Activated CD8-positive, alpha-beta T cell treated with anti-CD3 and anti-CD28 coated beads, Interleukin-2, amount 10 ng/mL, durations not matched to agents 7 days and 5 days (primary cell): ENCODE data around the gene XRCC2. TPM values are rescaled to one million over a fixed set of nuclear protein-coding genes. Genes with fewer than 3 reads are reported as not detected.
"Not testable (repeated sequence)": the region's sequence is repeated elsewhere in the genome, so short reads cannot be mapped to it uniquely, and the experiment has no call there.

ENCODE experiments used
- ATAC-seq: fragments of 150-1000 bp; cut with Tn5 transposase; one replicate; pipeline ENCODE4 v1.10.0; 2021; ENCODE audit warnings: moderate library complexity
- CTCF ChIA-PET: fragments of 350-600 bp; sonication (Branson Sonifier 250); formaldehyde crosslinking; loops from one replicate; lab custom pipeline; 2021; ENCODE audit warnings: antibody characterized with exemption; lab: Charles Lee
- POLR2A ChIA-PET: fragments of 350-600 bp; sonication (Branson Sonifier 250); formaldehyde crosslinking; loops from one replicate; lab custom pipeline; 2021; ENCODE audit warnings: antibody characterized with exemption; lab: Charles Lee
- DNase-seq: peaks from one replicate; pipeline ENCODE4 v3.0.0-alpha.2; 2020
- H3K27ac Mint-ChIP-seq: one replicate; pipeline ENCODE4 v1.8.0; 2021; ENCODE audit warnings: mild to moderate bottlenecking, mixed read lengths
- H3K27me3 Mint-ChIP-seq: one replicate; pipeline ENCODE4 v1.8.0; 2021; ENCODE audit warnings: low read depth, mixed read lengths
- H3K36me3 Mint-ChIP-seq: one replicate; pipeline ENCODE4 v1.8.0; 2021; ENCODE audit warnings: low read depth, mixed read lengths
- H3K4me1 Mint-ChIP-seq: one replicate; pipeline ENCODE4 v1.8.0; 2021; ENCODE audit warnings: low read depth, mixed read lengths
- H3K4me3 Mint-ChIP-seq: one replicate; pipeline ENCODE4 v1.8.0; 2021; ENCODE audit warnings: mild to moderate bottlenecking, mixed read lengths
- H3K9me3 Mint-ChIP-seq: one replicate; pipeline ENCODE4 v1.8.0; 2022; ENCODE audit warnings: mixed read lengths; ENCODE audit not compliant: insufficient read depth
- total RNA-seq, 2 experiments: library from RNA; stranded (reverse); gene quantifications; one replicate each; pipeline ENCODE4 v1.2.3, GENCODE V29; 2021

Gene XRCC2
- 10 to 100 TPM; 15.3 to 15.6 TPM for total RNA-seq

DNA sequence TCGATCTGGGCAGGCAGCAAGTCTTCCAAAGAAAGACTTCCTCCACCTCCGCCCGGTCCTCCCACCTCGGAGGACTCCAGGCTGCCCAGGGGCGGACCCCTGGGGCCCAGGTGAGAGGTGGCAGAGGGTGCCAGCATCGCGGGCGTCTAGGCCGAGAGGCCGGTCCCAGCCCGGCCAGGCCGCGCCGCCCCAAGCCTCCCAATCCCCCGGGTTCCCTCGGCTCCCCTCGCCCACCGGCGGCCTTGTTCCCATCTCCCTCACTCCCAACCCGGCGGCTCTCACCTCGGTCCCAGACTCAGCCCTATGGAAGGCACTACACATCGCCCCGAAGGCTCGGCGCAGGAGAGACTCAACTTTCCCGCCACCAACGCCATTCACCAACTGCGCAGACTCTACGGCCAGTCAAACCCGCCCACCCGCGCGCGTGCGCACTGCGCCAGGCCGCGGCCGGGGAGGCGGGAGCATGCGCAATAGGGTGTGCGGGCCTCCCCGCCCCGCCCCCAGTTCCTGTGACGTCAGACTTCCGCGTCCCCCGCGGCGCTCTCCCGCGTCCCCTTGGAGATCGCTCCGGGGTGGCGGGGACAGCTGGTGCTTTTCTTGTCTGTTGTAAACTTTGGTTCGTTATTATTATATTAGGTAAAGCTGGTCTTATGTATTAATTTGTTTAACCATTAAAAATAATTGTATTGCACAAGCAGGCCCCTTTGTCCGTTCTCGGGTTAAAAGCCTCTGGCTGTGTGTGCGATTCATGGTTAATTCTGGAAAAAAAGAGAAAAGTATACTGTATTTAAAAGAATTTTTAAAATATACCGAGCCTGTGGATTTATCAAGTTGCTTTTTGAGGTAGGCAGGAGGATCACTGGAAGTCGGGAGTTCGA, at the start of gene XRCC2:
Gene XRCC2, minus strand, starts transcription at position 383 of the 878 bp plus-strand sequence. Its CDS starts 62 bp downstream, at position 321.
- CTCF ChIA-PET, result no interaction called here
- no peaks in the 10 kb centered on the region for H3K9me3 Mint-ChIP-seq
- no peaks in the 10 kb centered on the region for H3K27me3 Mint-ChIP-seq
- peaks cover 18% of the 10 kb centered on the region for H3K4me1 Mint-ChIP-seq
- POLR2A ChIA-PET, result interaction anchor here (0.5 kb wide), 1 partner anchor 84 kb away, joined by 3 read pairs; no protein-coding TSS in a partner anchor
- H3K27ac Mint-ChIP-seq, result peak within 1 kb of the TSS; percentile 98
- H3K4me3 Mint-ChIP-seq, result peak within 1 kb of the TSS; percentile 89
- ATAC-seq (peak; percentile 97), DNase-seq (peak; percentile 94)
- peaks cover 21% of the 10 kb centered on the region for H3K36me3 Mint-ChIP-seq

DNA sequence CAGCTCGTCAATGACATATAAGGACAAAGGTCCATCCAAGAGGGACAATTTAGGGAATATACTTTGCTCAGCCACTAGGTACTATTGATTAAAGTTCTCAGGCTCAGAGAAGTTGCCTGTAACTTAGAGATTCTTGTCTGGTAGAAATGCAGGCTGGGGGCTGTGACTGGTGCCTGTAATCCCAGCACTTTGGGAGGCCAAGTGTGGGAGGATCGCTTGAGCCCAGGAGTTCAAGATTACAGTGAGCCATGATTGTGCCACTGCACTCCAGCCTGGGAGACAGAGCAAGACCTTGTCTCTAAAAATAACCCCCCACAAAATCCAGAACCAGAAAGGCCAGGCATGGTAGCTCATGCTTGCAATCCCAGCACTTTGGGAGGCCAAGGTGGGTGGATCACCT, 47.4 kb upstream of the XRCC2 start:
- no peak for DNase-seq
- Mint-ChIP-seq H3K27me3 (no peaks in the 10 kb centered on the region), H3K4me3 (no peak overlapping the region), H3K4me1 (no peaks in the 10 kb centered on the region), H3K9me3 (no peaks in the 10 kb centered on the region), H3K36me3 (no peaks in the 10 kb centered on the region), H3K27ac (no peak overlapping the region)
- ChIA-PET CTCF (interaction anchor here (0.6 kb wide), 1 partner anchor 115 kb away, joined by 3 read pairs; no protein-coding TSS in a partner anchor), POLR2A (no interaction called here)
- ATAC-seq, result no peak

- H3K27me3 Mint-ChIP-seq, H3K4me1 Mint-ChIP-seq, DNase-seq, H3K9me3 Mint-ChIP-seq, H3K27ac Mint-ChIP-seq, H3K36me3 Mint-ChIP-seq, CTCF ChIA-PET, H3K4me3 Mint-ChIP-seq, POLR2A ChIA-PET, ATAC-seq: not testable (repeated sequence)
Observed at GRCh38 chr7:152712412-152713042, 36.6 kb upstream of the XRCC2 start.

- ChIA-PET POLR2A (no interaction called here), CTCF (no interaction called here)
- no peaks in the 10 kb centered on the region for H3K9me3 Mint-ChIP-seq
- H3K4me1 Mint-ChIP-seq, result no peaks in the 10 kb centered on the region
- peaks cover 5% of the 10 kb centered on the region for H3K27me3 Mint-ChIP-seq
- no peak overlapping the region for H3K4me3 Mint-ChIP-seq
- ATAC-seq, result no peak
- DNase-seq, result no peak
- no peaks in the 10 kb centered on the region for H3K36me3 Mint-ChIP-seq
- H3K27ac Mint-ChIP-seq, result no peak overlapping the region
Observed at GRCh38 chr7:152711444-152711944, 35.6 kb upstream of the XRCC2 start.

- no peaks in the 10 kb centered on the region for H3K9me3 Mint-ChIP-seq
- H3K27me3 Mint-ChIP-seq, result peaks cover 5% of the 10 kb centered on the region
- peaks cover 2% of the 10 kb centered on the region for H3K36me3 Mint-ChIP-seq
- ATAC-seq (no peak), DNase-seq (no peak)
- ChIA-PET POLR2A (no interaction called here), CTCF (no interaction called here)
- no peaks in the 10 kb centered on the region for H3K4me1 Mint-ChIP-seq
- no peak overlapping the region for H3K4me3 Mint-ChIP-seq
- H3K27ac Mint-ChIP-seq, result no peak overlapping the region
Observed at GRCh38 chr7:152710153-152710442, 34.2 kb upstream of the XRCC2 start.

DNA sequence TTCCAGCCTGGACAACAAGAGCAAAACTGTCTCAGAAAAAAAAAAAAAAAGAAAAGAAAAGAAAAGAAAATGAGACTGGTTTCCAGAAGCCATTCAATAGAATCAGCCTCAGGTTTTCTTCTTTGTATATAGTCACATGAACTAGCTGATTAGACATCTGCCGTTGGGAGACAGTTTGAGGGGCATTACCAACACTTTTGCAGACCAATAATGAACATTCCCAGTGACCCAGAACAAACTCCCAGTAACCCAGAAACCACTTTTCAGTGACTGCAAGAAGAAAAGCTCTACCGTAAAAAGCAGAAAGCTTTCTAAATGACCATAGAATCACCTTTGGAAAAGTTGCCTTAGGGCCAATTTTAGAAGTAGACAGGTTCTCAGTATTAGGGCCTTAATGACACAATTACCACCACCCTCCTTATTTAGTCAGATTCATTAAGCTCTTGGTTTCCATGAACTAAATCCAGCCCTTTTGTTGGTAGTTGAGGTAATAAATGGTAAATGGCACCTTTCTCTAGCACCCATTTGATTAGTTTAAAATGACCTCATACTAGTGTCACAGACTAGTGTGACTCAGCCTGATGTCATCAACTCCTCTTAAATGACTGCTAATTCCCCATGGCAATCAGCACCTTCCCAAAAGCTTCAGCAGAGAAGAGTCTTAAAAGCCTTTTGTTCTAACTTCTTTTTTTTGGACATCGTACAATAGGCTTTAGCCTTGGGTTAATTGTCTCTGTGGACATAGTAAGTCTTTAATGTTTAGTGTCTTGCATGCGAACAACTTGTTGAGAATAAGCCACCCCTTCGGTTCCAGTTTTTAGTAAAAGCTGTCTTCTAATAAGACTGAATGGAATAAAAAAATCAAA, 33.6 kb upstream of the XRCC2 start:
- POLR2A ChIA-PET, result no interaction called here
- Mint-ChIP-seq H3K36me3 (peaks cover 5% of the 10 kb centered on the region), H3K27ac (no peak overlapping the region), H3K4me1 (no peaks in the 10 kb centered on the region), H3K4me3 (no peak overlapping the region), H3K27me3 (peaks cover 5% of the 10 kb centered on the region), H3K9me3 (peaks cover 4% of the 10 kb centered on the region)
- DNase-seq (no peak), ATAC-seq (no peak)
- CTCF ChIA-PET, result no interaction called here

GRCh38 chr7:152704796-152705384, 28.9 kb upstream of the XRCC2 start:
- H3K4me3 Mint-ChIP-seq, result no peak overlapping the region
- H3K27ac Mint-ChIP-seq, result no peak overlapping the region
- DNase-seq (no peak), ATAC-seq (no peak)
- H3K27me3 Mint-ChIP-seq, result peaks cover 2% of the 10 kb centered on the region
- no peaks in the 10 kb centered on the region for H3K4me1 Mint-ChIP-seq
- H3K36me3 Mint-ChIP-seq, result peaks cover 6% of the 10 kb centered on the region
- H3K9me3 Mint-ChIP-seq, result peaks cover 8% of the 10 kb centered on the region
- ChIA-PET CTCF (no interaction called here), POLR2A (no interaction called here)

GRCh38 chr7:152699079-152699478, 23.1 kb upstream of the XRCC2 start:
- ChIA-PET POLR2A (no interaction called here), CTCF (no interaction called here)
- H3K36me3 Mint-ChIP-seq, result no peaks in the 10 kb centered on the region
- no peak overlapping the region for H3K4me3 Mint-ChIP-seq
- ATAC-seq (no peak), DNase-seq (no peak)
- no peak overlapping the region for H3K27ac Mint-ChIP-seq
- peaks cover 3% of the 10 kb centered on the region for H3K27me3 Mint-ChIP-seq
- H3K4me1 Mint-ChIP-seq, result no peaks in the 10 kb centered on the region
- no peaks in the 10 kb centered on the region for H3K9me3 Mint-ChIP-seq

DNA sequence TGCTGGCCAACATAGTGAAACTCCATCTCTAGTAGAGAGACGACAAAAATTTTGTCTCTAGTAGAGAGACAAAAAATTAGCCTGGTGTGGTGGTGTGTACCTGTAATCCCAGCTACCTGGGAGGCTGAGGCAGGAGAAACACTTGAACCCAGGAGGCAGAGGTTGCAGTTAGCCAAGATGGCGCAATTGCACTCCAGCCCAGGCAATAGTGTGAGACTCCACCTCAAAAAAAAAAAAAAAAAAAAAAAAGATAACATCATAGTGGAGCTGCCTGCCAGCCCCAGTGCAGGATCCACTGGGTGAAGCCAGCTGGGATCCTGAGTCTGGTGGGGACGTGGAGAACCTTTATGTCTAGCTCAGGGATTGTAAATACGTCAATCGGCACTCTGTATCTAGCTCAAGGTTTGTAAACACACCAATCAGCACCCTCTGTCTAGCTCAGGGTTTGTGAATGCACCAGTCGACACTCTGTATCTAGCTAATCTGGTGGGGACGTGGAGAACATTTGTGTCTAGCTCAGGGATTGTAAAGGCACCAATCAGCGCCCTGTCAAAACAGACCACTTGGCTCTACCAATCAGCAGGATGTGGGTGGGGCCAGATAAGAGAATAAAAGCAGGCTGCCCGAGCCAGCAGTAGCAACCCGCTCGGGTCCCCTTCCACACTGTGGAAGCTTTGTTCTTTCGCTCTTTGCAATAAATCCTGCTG, 21.5 kb upstream of the XRCC2 start:
- H3K4me1 Mint-ChIP-seq, H3K4me3 Mint-ChIP-seq, H3K9me3 Mint-ChIP-seq, POLR2A ChIA-PET, H3K36me3 Mint-ChIP-seq, DNase-seq, H3K27ac Mint-ChIP-seq, CTCF ChIA-PET, H3K27me3 Mint-ChIP-seq, ATAC-seq: not testable (repeated sequence)

DNA sequence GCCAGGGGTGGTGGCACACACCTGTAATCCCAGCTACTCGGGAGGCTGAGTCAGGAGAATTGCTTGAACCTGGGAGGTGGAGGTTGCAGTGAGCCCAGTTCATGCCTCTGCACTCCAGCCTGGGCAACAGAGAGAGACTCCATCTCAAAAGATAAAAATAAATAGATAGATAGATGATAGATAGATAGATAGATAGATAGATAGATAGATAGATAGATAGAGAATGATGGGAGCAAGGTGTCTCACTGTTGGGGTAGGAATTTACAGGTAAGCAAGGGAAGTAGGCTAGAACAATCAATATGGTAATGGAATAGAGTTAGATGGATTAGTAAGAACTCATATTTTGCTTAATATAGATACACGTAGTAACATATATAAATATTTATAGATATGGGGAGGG, 16.3 kb upstream of the XRCC2 start:
- H3K27ac Mint-ChIP-seq, H3K9me3 Mint-ChIP-seq, H3K4me1 Mint-ChIP-seq, ATAC-seq, H3K4me3 Mint-ChIP-seq, H3K27me3 Mint-ChIP-seq, POLR2A ChIA-PET, DNase-seq, H3K36me3 Mint-ChIP-seq, CTCF ChIA-PET: not testable (repeated sequence)

- DNase-seq, result no peak
- Mint-ChIP-seq H3K4me3 (no peak overlapping the region), H3K9me3 (no peaks in the 10 kb centered on the region), H3K27me3 (no peaks in the 10 kb centered on the region), H3K4me1 (no peaks in the 10 kb centered on the region), H3K27ac (no peak overlapping the region), H3K36me3 (no peaks in the 10 kb centered on the region)
- CTCF ChIA-PET, result no interaction called here
- POLR2A ChIA-PET, result no interaction called here
- ATAC-seq, result no peak
Observed at GRCh38 chr7:152683297-152683696, 7.4 kb upstream of the XRCC2 start.
